SIG-M5 (cell line): Measurements from ENCODE around the gene IFT74.
"Not testable (repeated sequence)": the region's sequence is repeated elsewhere in the genome, so short reads cannot be mapped to it uniquely, and the experiment has no call there.

ENCODE experiments used
- DNase-seq: peaks from one replicate; lab custom pipeline; 2025; lab: John Stamatoyannopoulos, UW

The IFT74 gene

DNA sequence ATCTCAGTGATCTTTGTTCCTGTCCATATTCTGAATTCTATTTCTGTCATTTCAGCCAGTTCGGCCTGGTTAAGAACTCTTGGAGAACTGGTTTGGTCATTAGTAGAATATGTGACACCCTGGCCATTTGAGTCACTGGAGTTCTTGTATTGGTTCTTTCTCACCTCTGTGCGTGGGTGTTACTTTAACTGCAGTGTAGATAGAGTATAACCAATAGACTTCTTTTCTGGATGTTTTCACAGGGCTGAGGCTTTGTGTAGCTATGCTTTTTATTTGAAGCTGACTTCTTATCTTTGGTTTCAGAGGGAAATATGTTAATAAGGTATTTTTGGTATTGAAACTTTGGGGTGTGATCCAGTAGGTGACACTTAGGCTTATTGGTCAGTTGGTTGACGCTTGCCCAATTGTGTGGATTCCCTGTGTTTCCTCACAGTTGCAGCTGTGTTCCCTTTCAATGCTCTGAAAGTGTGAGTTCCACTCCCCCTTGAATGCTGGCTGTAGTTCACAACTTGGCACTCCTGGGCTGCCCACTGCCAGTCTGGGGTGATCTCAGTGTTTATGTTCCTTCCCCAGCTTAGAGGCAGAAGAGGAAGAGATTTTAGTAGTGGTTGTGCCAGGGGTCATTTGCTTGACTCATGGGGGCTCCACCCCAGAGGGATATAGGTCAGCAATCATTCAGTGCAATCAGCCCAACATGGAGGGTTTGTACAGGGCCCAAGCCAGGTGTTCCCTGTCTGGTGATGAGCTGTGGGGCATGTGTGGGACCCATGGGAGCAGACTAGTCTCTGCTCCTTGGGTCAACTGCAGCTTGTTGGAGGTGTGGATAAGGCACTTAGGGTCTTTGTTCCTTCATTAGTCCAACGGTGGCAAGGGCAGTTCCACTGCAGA is 117.9 kb downstream of the IFT74 start:
- no peak for DNase-seq

GRCh38 chr9:27078685-27079084 is 122.5 kb downstream of the IFT74 start:
- no peak for DNase-seq

- DNase-seq, result no peak
Measured at GRCh38 chr9:27085456-27085855, 129.2 kb downstream of the IFT74 start.

- no peak for DNase-seq
Measured at GRCh38 chr9:27086818-27087680, 130.8 kb downstream of the IFT74 start.

GRCh38 chr9:27088981-27089380 is 132.8 kb downstream of the IFT74 start:
- DNase-seq, result no peak

DNA sequence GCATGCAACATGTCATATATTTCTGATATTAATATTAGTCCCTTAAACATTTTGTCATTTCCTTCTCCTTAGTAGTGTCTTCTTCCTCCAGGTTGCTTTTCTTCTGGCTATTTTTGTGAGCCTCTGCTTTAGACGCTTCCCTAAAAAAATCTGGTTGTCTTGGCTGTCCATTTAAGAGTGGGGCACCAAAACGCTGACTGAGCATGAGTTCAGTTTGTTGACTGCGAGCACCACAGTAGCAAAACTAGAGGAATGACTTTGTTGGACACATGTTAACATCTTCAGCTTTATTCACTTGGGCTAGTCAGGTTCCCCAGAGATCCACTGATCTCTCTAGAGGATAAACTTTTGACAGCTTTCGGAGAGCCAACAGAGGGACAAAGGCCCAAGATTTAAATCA is 133.5 kb downstream of the IFT74 start:
- DNase-seq, result no peak

DNA sequence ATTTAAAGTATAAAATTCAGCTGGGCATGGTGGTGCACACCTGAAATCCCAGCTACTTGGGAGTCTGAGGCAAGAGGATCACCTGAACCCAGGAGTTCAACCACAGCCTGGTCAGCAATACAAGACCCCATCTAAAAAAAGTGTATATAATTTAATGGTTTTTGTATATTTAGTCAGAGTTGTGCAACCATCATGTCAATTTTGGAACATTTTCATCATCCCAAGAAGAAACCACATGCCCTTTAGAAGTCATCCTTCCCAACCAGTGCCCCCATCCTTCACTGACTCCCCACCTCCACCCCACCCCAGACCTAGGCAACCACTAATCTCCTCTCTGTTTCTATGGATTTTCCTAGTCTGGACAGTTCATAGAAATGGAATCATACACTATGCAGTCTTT is 134.0 kb downstream of the IFT74 start:
- DNase-seq, result no peak

GRCh38 chr9:27090711-27091110 is 134.5 kb downstream of the IFT74 start:
- no peak for DNase-seq

DNA sequence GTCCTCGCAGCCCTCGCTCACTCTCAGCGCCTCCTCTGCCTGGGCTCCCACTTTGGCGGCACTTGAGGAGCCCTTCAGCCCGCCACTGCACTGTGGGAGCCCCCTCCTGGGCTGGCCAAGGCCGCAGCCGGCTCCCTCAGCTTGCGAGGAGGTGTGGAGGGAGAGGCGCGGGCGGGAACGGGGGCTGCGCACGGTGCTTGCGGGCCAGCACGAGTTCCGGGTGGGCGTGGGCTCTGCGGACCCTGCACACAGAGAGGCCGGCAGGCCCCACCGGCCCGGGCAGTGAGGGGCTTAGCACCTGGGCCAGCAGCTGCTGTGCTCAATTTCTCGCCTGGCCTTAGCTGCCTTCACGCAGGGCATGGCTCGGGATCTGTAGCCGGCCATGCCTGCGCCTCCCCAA is 136.3 kb downstream of the IFT74 start:
- not testable (repeated sequence) for DNase-seq

DNA sequence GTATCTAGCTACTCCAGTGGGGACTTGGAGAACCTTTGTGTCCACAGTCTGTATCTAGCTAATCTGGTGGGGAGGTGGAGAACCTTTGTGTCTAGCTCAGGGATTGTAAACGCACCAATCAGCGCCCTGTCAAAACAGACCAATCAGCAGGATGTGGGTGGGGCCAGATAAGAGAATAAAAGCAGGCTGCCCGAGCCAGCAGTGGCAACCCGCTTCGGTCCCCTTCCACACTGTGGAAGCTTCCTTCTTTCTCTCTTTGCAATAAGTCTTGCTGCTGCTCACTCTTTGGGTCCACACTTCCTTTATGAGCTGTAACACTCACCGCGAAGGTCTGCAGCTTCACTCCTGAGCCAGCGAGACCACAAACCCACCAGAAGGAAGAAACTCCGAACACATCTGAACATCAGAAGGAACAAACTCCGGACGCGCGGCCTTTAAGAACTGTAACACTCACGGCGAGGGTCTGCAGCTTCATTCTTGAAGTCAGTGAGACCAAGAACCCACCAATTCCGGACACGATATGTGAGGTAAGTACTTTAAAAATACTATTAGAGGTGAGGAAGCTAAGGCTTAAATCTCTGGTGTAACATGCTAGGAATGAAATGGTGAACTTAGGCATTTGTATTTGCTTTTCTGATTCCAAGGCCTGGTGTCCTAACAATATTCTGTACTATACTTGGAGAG is 137.3 kb downstream of the IFT74 start:
- not testable (repeated sequence) for DNase-seq

DNA sequence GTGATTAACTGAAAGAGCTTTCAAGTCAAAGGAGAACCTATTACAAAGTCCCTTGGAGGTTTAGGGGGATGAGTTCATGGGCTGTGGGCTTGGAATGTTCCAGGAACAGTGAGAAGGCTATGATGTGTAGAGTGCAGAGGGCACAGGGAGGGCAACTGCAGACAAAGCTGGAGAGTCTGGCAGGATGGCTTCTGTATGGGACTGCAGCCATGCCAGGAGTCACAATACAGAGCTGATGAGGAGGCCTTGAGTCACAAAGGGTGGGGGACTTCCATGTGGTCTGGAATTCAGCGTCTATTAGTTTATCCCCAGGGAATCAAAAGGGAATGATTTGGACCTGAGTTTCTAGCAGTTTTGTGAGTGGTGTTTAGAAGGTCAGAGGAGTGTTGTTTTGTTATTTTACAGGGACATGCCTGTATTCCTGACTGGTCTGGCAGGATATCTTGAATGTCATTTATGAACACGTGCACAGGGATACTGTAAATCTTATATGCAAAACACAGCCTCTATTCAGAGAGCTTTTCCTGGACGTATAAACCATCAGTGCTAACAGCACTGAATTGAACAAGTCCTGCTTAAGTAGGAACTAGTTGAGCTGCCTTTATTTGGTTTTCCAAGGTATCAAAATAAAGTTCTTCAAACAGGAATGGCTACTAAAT is 138.6 kb downstream of the IFT74 start:
- no peak for DNase-seq

GRCh38 chr9:27107241-27107640 is 151.0 kb downstream of the IFT74 start:
- DNase-seq, result no peak

- DNase-seq, result no peak
Measured at GRCh38 chr9:27108981-27109541, 152.8 kb downstream of the IFT74 start, which contains the start of gene TEK. TEK (plus strand) TSS chr9:27109225; CDS start chr9:27109591, 366 bp downstream.

- DNase-seq, result no peak
Measured at GRCh38 chr9:27109621-27110020, 153.4 kb downstream of the IFT74 start.

DNA sequence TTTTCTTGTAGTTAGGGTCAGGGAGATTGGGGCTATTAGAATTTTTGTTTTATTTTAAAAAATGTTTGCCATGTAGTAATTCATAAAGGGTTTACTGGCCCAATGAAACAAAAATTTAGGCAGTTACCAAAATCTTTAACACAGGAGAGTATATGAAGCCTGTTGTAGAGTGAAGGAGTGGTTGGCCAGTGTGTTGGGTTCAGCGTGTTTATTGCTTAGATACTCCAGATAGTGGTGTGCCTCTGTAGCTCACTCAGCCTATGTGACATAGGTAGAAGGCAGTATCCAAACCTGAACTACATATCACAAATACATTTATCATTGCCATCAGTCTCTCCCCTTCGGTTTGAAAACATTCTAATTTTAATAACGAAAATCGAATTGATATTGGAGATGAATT is 154.0 kb downstream of the IFT74 start:
- DNase-seq, result no peak

GRCh38 chr9:27112235-27112634 is 156.0 kb downstream of the IFT74 start:
- DNase-seq, result no peak
